ENCODE measurements around the gene EIF4H.

DNA sequence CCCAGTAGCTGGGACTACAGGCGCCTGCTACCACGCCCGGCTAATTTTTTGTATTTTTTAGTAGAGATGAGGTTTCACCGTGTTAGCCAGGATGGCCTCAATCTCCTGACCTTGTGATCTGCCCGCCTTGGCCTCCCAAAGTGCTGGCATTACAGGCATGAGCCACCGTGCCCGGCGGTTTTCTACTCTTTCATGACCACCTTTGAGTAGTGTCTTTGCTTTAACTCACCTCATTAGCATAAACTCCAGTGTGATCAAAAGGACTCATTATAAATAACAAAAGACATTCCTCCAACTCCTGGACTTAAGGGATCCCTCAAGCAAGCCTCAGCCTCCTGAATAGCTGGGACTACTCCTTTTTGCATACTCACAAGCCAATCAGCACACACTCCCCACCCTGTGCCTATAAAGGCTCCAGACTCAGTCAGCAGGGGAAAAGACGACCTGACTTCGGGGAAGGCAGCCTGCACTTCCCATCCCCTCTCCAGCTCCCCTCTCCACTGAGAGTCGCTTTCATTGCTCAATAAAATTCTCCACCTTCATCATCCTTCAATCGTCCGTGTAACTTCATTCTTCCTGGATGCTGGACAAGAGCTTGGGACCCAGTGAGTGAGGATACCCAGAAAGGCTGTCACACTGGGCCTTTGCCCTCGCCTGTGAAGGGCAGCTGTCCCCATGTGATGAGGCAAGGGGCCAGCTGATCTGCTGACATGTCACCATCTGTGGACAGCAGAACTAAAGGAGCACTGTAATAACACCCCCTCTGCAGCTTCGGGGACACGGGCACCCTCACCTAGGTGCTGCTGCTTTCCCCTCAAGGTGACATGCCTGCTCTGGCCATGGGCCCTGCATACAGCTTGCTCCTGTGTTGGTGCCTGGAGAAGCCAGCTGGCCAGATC, 35.0 kb upstream of the EIF4H start:
- TF ChIP-seq, protein P1, sequence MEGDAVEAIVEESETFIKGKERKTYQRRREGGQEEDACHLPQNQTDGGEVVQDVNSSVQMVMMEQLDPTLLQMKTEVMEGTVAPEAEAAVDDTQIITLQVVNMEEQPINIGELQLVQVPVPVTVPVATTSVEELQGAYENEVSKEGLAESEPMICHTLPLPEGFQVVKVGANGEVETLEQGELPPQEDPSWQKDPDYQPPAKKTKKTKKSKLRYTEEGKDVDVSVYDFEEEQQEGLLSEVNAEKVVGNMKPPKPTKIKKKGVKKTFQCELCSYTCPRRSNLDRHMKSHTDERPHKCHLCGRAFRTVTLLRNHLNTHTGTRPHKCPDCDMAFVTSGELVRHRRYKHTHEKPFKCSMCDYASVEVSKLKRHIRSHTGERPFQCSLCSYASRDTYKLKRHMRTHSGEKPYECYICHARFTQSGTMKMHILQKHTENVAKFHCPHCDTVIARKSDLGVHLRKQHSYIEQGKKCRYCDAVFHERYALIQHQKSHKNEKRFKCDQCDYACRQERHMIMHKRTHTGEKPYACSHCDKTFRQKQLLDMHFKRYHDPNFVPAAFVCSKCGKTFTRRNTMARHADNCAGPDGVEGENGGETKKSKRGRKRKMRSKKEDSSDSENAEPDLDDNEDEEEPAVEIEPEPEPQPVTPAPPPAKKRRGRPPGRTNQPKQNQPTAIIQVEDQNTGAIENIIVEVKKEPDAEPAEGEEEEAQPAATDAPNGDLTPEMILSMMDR (IDR thresholded peaks at IDR 0.05): no peak
- TF ChIP-seq POLR2AphosphoS5 (IDR thresholded peaks at IDR 0.05; ENCODE audit: low read depth, low read length): no peak

Data from Panc1 (cell line).